IMR-90 (cell line): ENCODE results near the gene NTM. TPM values are rescaled to one million over a fixed set of nuclear protein-coding genes. Genes with fewer than 3 reads are reported as not detected.

Experiments used
- ATAC-seq: fragments of 200-7000 bp; cut with Tn5 transposase; 2 replicates; pipeline ENCODE4 v1.9.1; 2020; ENCODE audit warnings: low read depth, mild to moderate bottlenecking, moderate library complexity
- BruUV-seq: library from RNA; stranded (reverse); fragments of 400-500 nt; replicated peaks from 2 replicates; lab custom pipeline; 2021; lab: Mats Ljungman, UMichigan
- CTCF ChIA-PET: fragments of 300-600 bp; formaldehyde crosslinking; extraction: SDS; loops from one replicate; lab custom pipeline; 2021; ENCODE audit warnings: antibody characterized with exemption; lab: Yijun Ruan, JAX
- POLR2A ChIA-PET: fragments of 300-600 bp; sonication (Branson Sonifier 250); formaldehyde crosslinking; loops from one replicate; lab custom pipeline; 2022; ENCODE audit warnings: antibody characterized with exemption; ENCODE audit not compliant: unreplicated experiment; lab: Charles Lee
- DNase-seq: peaks from one replicate; pipeline ENCODE4 v3.0.0; 2013
- H2AFZ ChIP-seq: replicated peaks from 2 replicates; pipeline ENCODE3; 2013; ENCODE audit warnings: low read length, mild to moderate bottlenecking; ENCODE audit not compliant: poor library complexity
- H2AK5ac ChIP-seq: 2 replicates; pipeline ENCODE4 v1.6.1; 2013; ENCODE audit warnings: low read depth, low read length, inconsistent platforms
- H2AK9ac ChIP-seq: replicated peaks from 2 replicates; pipeline ENCODE3; 2013; ENCODE audit warnings: mild to moderate bottlenecking, low read depth, low read length, moderate library complexity; ENCODE audit not compliant: poor library complexity
- H2BK120ac ChIP-seq: 2 replicates; pipeline ENCODE4 v1.6.1; 2013; ENCODE audit warnings: low read depth, low read length, inconsistent platforms
- H2BK15ac ChIP-seq: 3 replicates; pipeline ENCODE4 v1.6.1; 2013; ENCODE audit warnings: low read depth, low read length, inconsistent platforms
- H2BK20ac ChIP-seq: 2 replicates; pipeline ENCODE4 v1.6.1; 2013; ENCODE audit warnings: low read depth, mild to moderate bottlenecking, inconsistent platforms, low read length, moderate library complexity
- H2BK5ac ChIP-seq: 2 replicates; pipeline ENCODE4 v1.6.1; 2013; ENCODE audit warnings: mild to moderate bottlenecking, low read depth, low read length, inconsistent platforms; ENCODE audit not compliant: poor library complexity, severe bottlenecking
- H3K14ac ChIP-seq: replicated peaks from 2 replicates; pipeline ENCODE4 v1.6.1; 2013; ENCODE audit warnings: low read depth, low read length, inconsistent platforms
- H3K18ac ChIP-seq: 2 replicates; pipeline ENCODE4 v1.6.1; 2013; ENCODE audit warnings: low read depth, low read length, control low read depth
- H3K23ac ChIP-seq: 2 replicates; pipeline ENCODE4 v1.6.1; 2013; ENCODE audit warnings: low read depth, low read length, inconsistent platforms
- H3K27ac ChIP-seq: 2 replicates; pipeline ENCODE4 v1.5.1; 2013; ENCODE audit warnings: mild to moderate bottlenecking, control low read depth, low read length; ENCODE audit not compliant: insufficient read depth
- H3K27me3 ChIP-seq: 2 replicates; pipeline ENCODE4 v1.6.1; 2013; ENCODE audit warnings: low read length; ENCODE audit not compliant: control insufficient read depth, insufficient read depth
- H3K36me3 ChIP-seq: 2 replicates; pipeline ENCODE4 v1.6.1; 2013; ENCODE audit warnings: low read length, mixed read lengths; ENCODE audit not compliant: control insufficient read depth, insufficient read depth
- H3K4ac ChIP-seq: 2 replicates; pipeline ENCODE4 v1.6.1; 2013; ENCODE audit warnings: low read depth, low read length, inconsistent platforms
- H3K4me1 ChIP-seq: 2 replicates; pipeline ENCODE4 v1.6.1; 2013; ENCODE audit warnings: low read length, mixed read lengths; ENCODE audit not compliant: control insufficient read depth, insufficient read depth
- H3K4me2 ChIP-seq: 2 replicates; pipeline ENCODE4 v1.6.1; 2013; ENCODE audit warnings: low read depth, mild to moderate bottlenecking, control low read depth, low read length, moderate library complexity
- H3K4me3 ChIP-seq: 2 replicates; pipeline ENCODE4 v1.5.1; 2013; ENCODE audit warnings: low read depth, mild to moderate bottlenecking, control low read depth, low read length, moderate library complexity; ENCODE audit not compliant: insufficient read depth
- H3K56ac ChIP-seq: 2 replicates; pipeline ENCODE4 v1.6.1; 2013; ENCODE audit warnings: low read length, inconsistent platforms; ENCODE audit not compliant: insufficient read depth; ENCODE audit errors: extremely low read depth
- H3K79me1 ChIP-seq, 2 experiments: 2 replicates each; pipeline ENCODE4 v1.6.1; 2013; ENCODE audit warnings: low read length in 2 of 2, inconsistent platforms in 1 of 2, low read depth in 1 of 2
- H3K9ac ChIP-seq: 2 replicates; pipeline ENCODE4 v1.6.1; 2013; ENCODE audit warnings: low read depth, low read length, control low read depth
- H3K9me1 ChIP-seq: 2 replicates; pipeline ENCODE4 v1.6.1; 2013; ENCODE audit warnings: low read length, inconsistent platforms; ENCODE audit not compliant: insufficient read depth
- H3K9me3 ChIP-seq: 2 replicates; pipeline ENCODE4 v1.6.1; 2013; ENCODE audit warnings: low read length; ENCODE audit not compliant: control insufficient read depth, insufficient read depth
- H4K20me1 ChIP-seq: 2 replicates; pipeline ENCODE4 v1.6.1; 2013; ENCODE audit warnings: low read length, inconsistent platforms; ENCODE audit not compliant: insufficient read depth
- H4K5ac ChIP-seq: 2 replicates; pipeline ENCODE4 v1.6.1; 2013; ENCODE audit warnings: mild to moderate bottlenecking, low read depth, low read length, control low read depth
- H4K8ac ChIP-seq, 2 experiments: 2 replicates each; pipeline ENCODE4 v1.6.1; 2013; ENCODE audit warnings: low read depth in 2 of 2, low read length in 2 of 2, control low read depth in 1 of 2, inconsistent platforms in 1 of 2
- H4K91ac ChIP-seq: 2 replicates; pipeline ENCODE4 v1.6.1; 2013; ENCODE audit warnings: low read depth, low read length, inconsistent platforms; ENCODE audit not compliant: insufficient read depth
- BHLHE40 ChIP-seq: fragments of 150-350 bp; IDR thresholded peaks from 2 replicates; pipeline ENCODE4 v1.6.1; 2016; ENCODE audit warnings: mild to moderate bottlenecking, low read depth, low read length
- CEBPB ChIP-seq: IDR thresholded peaks from 2 replicates; pipeline ENCODE4 v1.6.1; 2012; ENCODE audit warnings: low read depth, low read length, improper control_type of control experiment
- CHD1 ChIP-seq: IDR thresholded peaks from 2 replicates; pipeline ENCODE4 v1.6.1; 2012; ENCODE audit warnings: low read depth, low read length, improper control_type of control experiment
- CTCF ChIP-seq: conservative IDR thresholded peaks from 2 replicates; pipeline ENCODE4 v1.5.1; 2012; ENCODE audit warnings: mild to moderate bottlenecking, low read depth, low read length, improper control_type of control experiment
- ELK1 ChIP-seq: fragments of 150-350 bp; IDR thresholded peaks from 2 replicates; pipeline ENCODE4 v1.6.1; 2016; ENCODE audit warnings: low read depth, mild to moderate bottlenecking, low read length, moderate library complexity, borderline replicate concordance
- FOS ChIP-seq: fragments of 150-350 bp; IDR thresholded peaks from 2 replicates; pipeline ENCODE4 v1.6.1; 2016; ENCODE audit warnings: low read depth, low read length
- MAZ ChIP-seq: IDR thresholded peaks from 2 replicates; pipeline ENCODE4 v1.6.1; 2012; ENCODE audit warnings: low read depth, mild to moderate bottlenecking, low read length, improper control_type of control experiment, moderate library complexity, borderline replicate concordance
- MXI1 ChIP-seq: IDR thresholded peaks from 2 replicates; pipeline ENCODE4 v1.6.1; 2012; ENCODE audit warnings: low read depth, mild to moderate bottlenecking, low read length, moderate library complexity, borderline replicate concordance
- NFE2L2 ChIP-seq: fragments of 150-350 bp; IDR thresholded peaks from 2 replicates; pipeline ENCODE4 v1.6.1; 2016; ENCODE audit warnings: low read depth, mild to moderate bottlenecking, low read length
- POLR2A ChIP-seq: IDR thresholded peaks from 2 replicates; pipeline ENCODE4 v1.6.1; 2012; ENCODE audit warnings: mild to moderate bottlenecking, low read depth, low read length
- RCOR1 ChIP-seq: IDR thresholded peaks from 2 replicates; pipeline ENCODE4 v1.6.1; 2012; ENCODE audit warnings: mild to moderate bottlenecking, low read length, improper control_type of control experiment; ENCODE audit not compliant: insufficient replicate concordance
- RFX5 ChIP-seq: IDR thresholded peaks from 2 replicates; pipeline ENCODE4 v1.8.0; 2012; ENCODE audit warnings: low read depth, mild to moderate bottlenecking, low read length, moderate library complexity
- SMC3 ChIP-seq: fragments of 150-350 bp; IDR thresholded peaks from 2 replicates; pipeline ENCODE4 v1.6.1; 2016; ENCODE audit warnings: low read depth, mild to moderate bottlenecking, antibody characterized with exemption, low read length, moderate library complexity
- WGBS, 2 experiments: methylation state at CpG; one replicate each; pipeline versions ENCODE4 v1.1.5 to v1.1.7; 2013; ENCODE audit warnings: missing lambda C conversion rate in 2 of 2; ENCODE audit not compliant: insufficient read length in 1 of 2; ENCODE audit errors: extremely low coverage in 2 of 2; 5-methylcytosine and 5-hydroxymethylcytosine counted together
- dilution Hi-C: fragments of 300-500 bp; cut with HindIII; formaldehyde crosslinking; loops from one replicate; pipeline ENCODE4 v1.14.3; 2018; ENCODE audit warnings: low sequenced_read_pairs; ENCODE audit not compliant: unreplicated experiment
- in situ Hi-C: fragments of 300-500 bp; cut with MboI; formaldehyde crosslinking; loops from 3 replicates; pipeline ENCODE4 v1.14.3; 2019; ENCODE audit warnings: low sequenced_read_pairs, inconsistent platforms, mixed read lengths
- intact Hi-C: fragments of 100-400 bp; cut with micrococcal nuclease; formaldehyde crosslinking; loops from 2 replicates; pipeline ENCODE4 v1.10.0; 2022
- polyA plus RNA-seq, 3 experiments: library from polyadenylated mRNA; depleted of rRNA; stranded (reverse); fragments of >200 nt; gene quantifications; 2 replicates each; pipeline ENCODE4 v1.2.3, GENCODE V29; 2012; ENCODE audit warnings: low replicate concordance in 1 of 3
- total RNA-seq: library from RNA; depleted of rRNA; stranded (reverse); fragments of >200 nt; gene quantifications from 2 replicates; pipeline ENCODE4 v1.2.3, GENCODE V29; 2012
- TF ChIP-seq, protein P1 (sequence below): fragments of 150-350 bp; IDR thresholded peaks from 2 replicates; pipeline ENCODE4 v1.6.1; 2017; ENCODE audit warnings: mild to moderate bottlenecking, antibody characterized with exemption, low read length, low read depth

The NTM gene
- total and polyA plus RNA-seq, 2 of the 4 experiments (the other 2 are of a cell fraction): 19.5 to 25.5 TPM

DNA sequence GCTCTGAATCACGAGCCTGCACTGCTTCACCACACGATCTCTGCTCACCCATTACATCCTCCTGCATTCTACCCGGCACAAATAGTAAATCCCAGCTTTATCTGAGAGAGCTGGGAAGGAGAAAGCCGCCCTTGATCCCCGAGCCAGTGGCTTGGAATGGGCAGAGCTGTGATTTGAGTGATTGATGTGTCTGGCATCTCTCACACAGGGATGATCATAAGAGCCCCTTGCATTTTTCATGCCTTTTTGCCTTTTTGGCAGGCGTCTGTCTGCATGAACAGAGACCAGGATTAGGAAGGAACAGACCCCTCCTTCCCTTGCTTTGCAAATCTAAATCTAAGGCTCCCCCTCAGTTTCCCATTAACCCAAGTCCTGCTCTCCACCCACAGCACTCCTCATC, 945.3 kb downstream of the NTM start:
- 100% methylated on average over 1 of the region's 6 CpGs; no CpG with 5 or more reads in 1 of the 2 experiments for WGBS, 2 experiments
- DNase-seq (no peak), ATAC-seq (no peak)
- TF ChIP-seq RFX5 (no peak), CEBPB (no peak), BHLHE40 (no peak), SMC3 (no peak), CTCF (no peak), NFE2L2 (no peak), ELK1 (no peak), CHD1 (no peak), MXI1 (no peak), POLR2A (no peak), MAZ (no peak), RCOR1 (no peak), FOS (no peak)
- TF ChIP-seq, protein P1, sequence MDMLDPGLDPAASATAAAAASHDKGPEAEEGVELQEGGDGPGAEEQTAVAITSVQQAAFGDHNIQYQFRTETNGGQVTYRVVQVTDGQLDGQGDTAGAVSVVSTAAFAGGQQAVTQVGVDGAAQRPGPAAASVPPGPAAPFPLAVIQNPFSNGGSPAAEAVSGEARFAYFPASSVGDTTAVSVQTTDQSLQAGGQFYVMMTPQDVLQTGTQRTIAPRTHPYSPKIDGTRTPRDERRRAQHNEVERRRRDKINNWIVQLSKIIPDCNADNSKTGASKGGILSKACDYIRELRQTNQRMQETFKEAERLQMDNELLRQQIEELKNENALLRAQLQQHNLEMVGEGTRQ: no peak
- no peak overlapping the region for H3K4me3 ChIP-seq
- intact Hi-C loops (no loop called here), dilution Hi-C loops (no loop called here), in situ Hi-C loops (loop anchor here (10.0 kb wide), 1 partner anchor 441 kb away; no protein-coding TSS in a partner anchor)
- no peaks in the 10 kb centered on the region for H4K20me1 ChIP-seq
- no peaks in the 10 kb centered on the region for H3K9me3 ChIP-seq
- no peak overlapping the region for H3K9ac ChIP-seq
- H3K9me1 ChIP-seq: peaks cover 10% of the 10 kb centered on the region; the same call in 1 of the 2 replicates
- H2BK120ac ChIP-seq: no peak overlapping the region
- CTCF ChIA-PET: no interaction called here
- no peak overlapping the region for H3K23ac ChIP-seq
- no peaks in the 10 kb centered on the region for H3K79me1 ChIP-seq
- no peak overlapping the region for H2BK15ac ChIP-seq
- no peak overlapping the region for H3K4ac ChIP-seq
- H3K27ac ChIP-seq: no peak overlapping the region
- no peak overlapping the region for H3K18ac ChIP-seq
- no peaks in the 10 kb centered on the region for H3K27me3 ChIP-seq
- POLR2A ChIA-PET: no interaction called here
- no TSS peak for BruUV-seq
- peaks cover 5% of the 10 kb centered on the region for H3K4me1 ChIP-seq
- no peak overlapping the region for H2AK9ac ChIP-seq
- no peak overlapping the region for H3K14ac ChIP-seq
- H3K36me3 ChIP-seq: no peaks in the 10 kb centered on the region
- no peak overlapping the region for H2AK5ac ChIP-seq
- H4K91ac ChIP-seq: no peak overlapping the region
- no peak overlapping the region for H2BK20ac ChIP-seq
- no peak overlapping the region for H4K8ac ChIP-seq
- no peak overlapping the region for H3K4me2 ChIP-seq
- H3K56ac ChIP-seq: no peak overlapping the region
- no peak overlapping the region for H2BK5ac ChIP-seq
- no peak overlapping the region for H4K5ac ChIP-seq
- H2AFZ ChIP-seq: no peak overlapping the region
